HepG2 (cell line): Measurements from ENCODE around the gene CALML5. TPM values are rescaled to one million over a fixed set of nuclear protein-coding genes. Genes with fewer than 3 reads are reported as not detected.

Experiments
- ATAC-seq: fragments of 200-7000 bp; cut with Tn5 transposase; 3 replicates; pipeline ENCODE4 v1.9.1; 2020; ENCODE audit warnings: mild to moderate bottlenecking, moderate library complexity
- BruUV-seq: library from RNA; stranded (reverse); fragments of 400-500 nt; replicated peaks from 2 replicates; lab custom pipeline; 2021; lab: Mats Ljungman, UMichigan
- CTCF ChIA-PET: fragments of 300-600 bp; formaldehyde crosslinking; extraction: SDS; loops from one replicate; lab custom pipeline; 2021; ENCODE audit warnings: low total read pairs, inconsistent platforms, low intra/inter-chr PET ratio; lab: Yijun Ruan, JAX
- POLR2A ChIA-PET: fragments of 350-600 bp; sonication (Branson Sonifier 250); formaldehyde crosslinking; loops from one replicate; lab custom pipeline; 2020; ENCODE audit warnings: antibody characterized with exemption, inconsistent platforms; lab: Yijun Ruan, JAX
- DNase-seq: peaks from one replicate; pipeline ENCODE4 v3.0.0-alpha.2; 2015; ENCODE audit warnings: low spot score
- FAIRE-seq: peaks from 3 replicates; lab custom pipeline; 2011; peaks lifted over from hg19 to GRCh38; lab: Jason Lieb, UNC
- H2AFZ ChIP-seq: one replicate; pipeline ENCODE4 v1.6.1; 2011; ENCODE audit warnings: low read length, inconsistent platforms
- H3K27ac ChIP-seq: fragments of 300-600 bp; 3 replicates; pipeline ENCODE4 v1.8.0; 2011; ENCODE audit warnings: mixed run types, mild to moderate bottlenecking, mixed read lengths, low read length, inconsistent platforms; ENCODE audit not compliant: insufficient read depth; ENCODE audit errors: extremely low read length
- H3K27me3 ChIP-seq, 2 experiments: fragments of 200-600 bp in 1 of 2; 2 replicates in 1 of 2; 3 replicates in 1 of 2; pipeline versions ENCODE4 v1.6.0 to v1.8.0; 2011; ENCODE audit warnings: low read length in 2 of 2, mild to moderate bottlenecking in 2 of 2, moderate library complexity in 2 of 2, inconsistent platforms in 1 of 2; ENCODE audit not compliant: insufficient read depth in 2 of 2, control insufficient read depth in 1 of 2
- H3K36me3 ChIP-seq, 2 experiments: fragments of 200-600 bp in 1 of 2; replicated peaks in 1 of 2; 2 replicates in 1 of 2; 3 replicates in 1 of 2; pipeline versions ENCODE4 v1.5.1 to v1.8.0; 2011; ENCODE audit warnings: low read length in 2 of 2, inconsistent platforms in 1 of 2; ENCODE audit not compliant: insufficient read depth in 2 of 2, control insufficient read depth in 1 of 2
- H3K4me1 ChIP-seq: 2 replicates; pipeline ENCODE4 v1.5.1; 2012; ENCODE audit warnings: low read length, inconsistent platforms; ENCODE audit not compliant: insufficient read depth
- H3K4me2 ChIP-seq: 2 replicates; pipeline ENCODE4 v1.6.0; 2011; ENCODE audit warnings: low read depth, low read length, inconsistent platforms
- H3K4me3 ChIP-seq, 3 experiments: fragments of 200-600 bp in 1 of 3; sonication (generic), shearing (Covaris generic) in 1 of 3; replicated peaks in 1 of 3; 2 replicates each; pipeline ENCODE4 v1.5.1; 2011 to 2016; ENCODE audit warnings: low read length in 3 of 3, inconsistent platforms in 2 of 3, low read depth in 2 of 3, mild to moderate bottlenecking in 2 of 3, control low read depth in 1 of 3, mixed read lengths in 1 of 3; ENCODE audit not compliant: insufficient read depth in 1 of 3
- H3K79me2 ChIP-seq: one replicate; pipeline ENCODE4 v1.6.1; 2011; ENCODE audit warnings: low read length, inconsistent platforms; ENCODE audit not compliant: insufficient read depth
- H3K9ac ChIP-seq: 2 replicates; pipeline ENCODE4 v1.6.0; 2011; ENCODE audit warnings: mild to moderate bottlenecking, low read depth, low read length, inconsistent platforms; ENCODE audit not compliant: insufficient read depth
- H3K9me3 ChIP-seq: 2 replicates; pipeline ENCODE4 v1.5.1; 2012; ENCODE audit warnings: mild to moderate bottlenecking, low read length
- H4K20me1 ChIP-seq: 2 replicates; pipeline ENCODE4 v1.6.0; 2011; ENCODE audit warnings: inconsistent platforms, mild to moderate bottlenecking, low read length, moderate library complexity; ENCODE audit not compliant: insufficient read depth
- CBX2 ChIP-seq, 2 experiments: fragments of 200-600 bp in 1 of 2; sonication (generic); formaldehyde crosslinking in 1 of 2; IDR thresholded peaks; 2 replicates each; pipeline versions ENCODE4 v1.7.0 to v1.8.1; 2018 to 2022; ENCODE audit warnings: low read depth in 2 of 2, low read length in 1 of 2, mild to moderate bottlenecking in 1 of 2, missing genetic modification reagents in 1 of 2
- CREM ChIP-seq, 2 experiments: sonication (generic) in 1 of 2; formaldehyde crosslinking in 1 of 2; IDR thresholded peaks; 2 replicates each; pipeline versions ENCODE4 v1.4.0 to v1.6.1; 2016 to 2020; ENCODE audit warnings: antibody characterized with exemption in 1 of 2, mild to moderate bottlenecking in 1 of 2, missing genetic modification reagents in 1 of 2
- KDM6A ChIP-seq: IDR thresholded peaks from 2 replicates; pipeline ENCODE4 v1.6.1; 2016; ENCODE audit warnings: low read depth
- MYNN ChIP-seq: sonication (generic); formaldehyde crosslinking; IDR thresholded peaks from 2 replicates; pipeline ENCODE4 v1.4.0; 2020; ENCODE audit warnings: mild to moderate bottlenecking, low read depth, missing genetic modification reagents
- ZNF557 ChIP-seq: sonication (generic); formaldehyde crosslinking; IDR thresholded peaks from 2 replicates; pipeline ENCODE4 v1.4.0; 2020; ENCODE audit warnings: missing genetic modification reagents
- ZNF563 ChIP-seq: sonication (generic); formaldehyde crosslinking; IDR thresholded peaks from 2 replicates; pipeline ENCODE4 v1.8.0; 2022; ENCODE audit warnings: mild to moderate bottlenecking, moderate library complexity, missing genetic modification reagents
- ZNF7 ChIP-seq: IDR thresholded peaks from 2 replicates; pipeline ENCODE4 v1.6.1; 2016; ENCODE audit warnings: missing biosample characterization, missing genetic modification reagents
- WGBS: methylation state at CpG from one replicate; pipeline ENCODE4 v1.1.6; 2017; ENCODE audit warnings: low lambda C conversion rate; 5-methylcytosine and 5-hydroxymethylcytosine counted together
- in situ Hi-C: cut with HindIII; loops from 2 replicates; pipeline ENCODE4 v1.10.0; 2017; ENCODE audit warnings: low pct_unique_long_range_greater_than_20kb; ENCODE audit not compliant: extremely low pct_ligation_motif_present
- intact Hi-C: fragments of 100-400 bp; cut with micrococcal nuclease; formaldehyde crosslinking; loops from one replicate; pipeline ENCODE4 v1.10.0; 2022; ENCODE audit not compliant: unreplicated experiment
- polyA plus RNA-seq, 8 experiments: library from polyadenylated mRNA; depleted of rRNA in 3 of 8; stranded (reverse) in 7 of 8; unstranded in 1 of 8; fragments of >200 nt; fragmentation: Illumina TruSeq in 4 of 8; extraction: Trizol in 4 of 8; gene quantifications; 2 replicates each; pipeline versions ENCODE4 v1.2.1 to v1.2.3, GENCODE V29; 2011 to 2016; ENCODE audit warnings: low read depth in 4 of 8, missing spikeins in 1 of 8, mixed read lengths in 1 of 8; ENCODE audit not compliant: insufficient read depth in 1 of 8
- total RNA-seq, 5 experiments: library from RNA; depleted of rRNA; stranded (reverse); fragments of >200 nt; fragmentation: Illumina TruSeq; extraction: Trizol; gene quantifications; 2 replicates each; pipeline ENCODE4 v1.2.3, GENCODE V29; 2016; ENCODE audit warnings: low read depth in 1 of 5
- TF ChIP-seq, protein P1 (sequence below): conservative IDR thresholded peaks from 2 replicates; pipeline ENCODE4 v1.6.1; 2018; ENCODE audit warnings: missing genetic modification reagents
- TF ChIP-seq, protein P2 (sequence below): sonication (generic); formaldehyde crosslinking; IDR thresholded peaks from 2 replicates; pipeline ENCODE4 v1.4.0; 2020; ENCODE audit warnings: missing genetic modification reagents
- TF ChIP-seq, protein P3 (sequence below): sonication (generic); formaldehyde crosslinking; IDR thresholded peaks from 2 replicates; pipeline ENCODE4 v1.8.1; 2022; ENCODE audit warnings: mild to moderate bottlenecking, missing genetic modification reagents

CALML5 gene
- total and polyA plus RNA-seq, 2 of the 13 experiments (the other 11 are each of a cell fraction or from before 2014, with no cell fraction given) = not detected

DNA sequence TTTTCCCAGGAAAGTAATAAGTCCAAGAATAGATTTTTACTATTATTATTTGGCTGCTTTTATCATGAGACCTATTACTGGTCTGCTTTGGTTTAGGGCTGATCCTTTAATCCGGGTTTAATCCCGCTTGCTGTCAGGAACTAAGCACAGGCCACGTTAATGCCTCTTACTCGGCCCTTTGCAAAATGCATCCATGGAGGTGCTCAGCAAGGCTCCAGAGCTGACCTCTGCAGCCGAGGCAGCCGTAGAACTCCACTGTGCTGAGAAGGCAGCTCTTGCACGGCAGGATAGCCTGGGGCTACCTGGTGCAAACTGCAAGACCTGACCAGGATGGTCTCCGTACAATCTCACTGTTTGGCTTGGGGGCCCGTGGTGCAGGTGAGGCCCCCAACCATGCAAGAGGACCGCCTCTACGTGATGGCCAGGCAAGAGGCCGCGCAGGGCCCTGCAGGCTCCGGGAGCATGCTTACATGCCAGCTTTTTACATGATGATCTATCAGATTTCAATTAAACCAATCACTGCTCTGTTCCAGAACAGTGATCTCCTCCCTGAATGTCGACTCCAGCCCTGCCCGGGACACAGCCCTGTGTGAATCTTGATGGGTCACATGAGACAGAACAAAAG lies 15.0 kb upstream of the CALML5 start (continued):
- TF ChIP-seq, protein P1, sequence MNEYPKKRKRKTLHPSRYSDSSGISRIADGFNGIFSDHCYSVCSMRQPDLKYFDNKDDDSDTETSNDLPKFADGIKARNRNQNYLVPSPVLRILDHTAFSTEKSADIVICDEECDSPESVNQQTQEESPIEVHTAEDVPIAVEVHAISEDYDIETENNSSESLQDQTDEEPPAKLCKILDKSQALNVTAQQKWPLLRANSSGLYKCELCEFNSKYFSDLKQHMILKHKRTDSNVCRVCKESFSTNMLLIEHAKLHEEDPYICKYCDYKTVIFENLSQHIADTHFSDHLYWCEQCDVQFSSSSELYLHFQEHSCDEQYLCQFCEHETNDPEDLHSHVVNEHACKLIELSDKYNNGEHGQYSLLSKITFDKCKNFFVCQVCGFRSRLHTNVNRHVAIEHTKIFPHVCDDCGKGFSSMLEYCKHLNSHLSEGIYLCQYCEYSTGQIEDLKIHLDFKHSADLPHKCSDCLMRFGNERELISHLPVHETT (CRISPR knock-in tag) = no peak

DNA sequence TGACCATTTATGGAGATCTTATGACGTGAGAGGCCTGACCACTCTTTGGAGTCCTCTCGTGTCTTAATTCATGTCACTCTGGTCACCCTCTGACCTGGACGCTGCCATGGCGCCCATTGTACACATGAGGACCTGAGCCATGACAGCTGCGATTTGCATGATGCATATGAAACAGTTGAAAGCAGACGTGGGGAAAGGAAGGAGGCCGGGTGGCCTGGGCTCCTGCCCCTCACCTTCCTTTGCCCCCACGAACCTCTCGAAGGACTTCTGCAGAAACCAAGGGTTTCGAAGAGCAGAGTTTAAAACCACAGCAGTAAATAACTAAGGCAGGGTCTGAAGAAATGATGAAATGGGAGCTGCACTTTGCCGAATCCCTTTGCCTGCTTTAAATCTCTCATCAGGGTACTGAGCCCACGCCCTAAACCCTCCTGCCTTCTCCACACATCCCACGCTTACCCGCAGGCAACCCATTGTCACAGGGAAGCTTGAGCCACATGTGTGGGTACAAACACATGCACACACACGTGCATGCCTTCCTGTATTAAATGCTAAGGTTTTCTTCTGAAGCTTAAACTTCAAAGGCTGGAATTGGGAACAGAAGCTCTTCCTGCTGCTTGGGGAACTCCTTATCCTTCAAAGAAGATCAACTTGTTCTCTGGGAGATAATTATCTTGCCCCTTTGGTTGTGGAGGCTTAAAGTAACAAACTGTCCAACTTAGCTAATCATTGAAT lies 13.7 kb upstream of the CALML5 start:
- no peak for ATAC-seq
- Histone ChIP-seq H3K9ac (no peak overlapping the region), H3K79me2 (no peaks in the 10 kb centered on the region), H4K20me1 (no peaks in the 10 kb centered on the region), H3K4me3 (no peak overlapping the region), H3K36me3 (no peaks in the 10 kb centered on the region), H3K4me2 (no peak overlapping the region), H3K4me1 (peaks cover 40% of the 10 kb centered on the region), H3K27me3 (peaks cover 2 to 14% of the 10 kb centered on the region in 2 experiments; a peak in 3 of 5 replicates), H3K27ac (no peak overlapping the region), H3K9me3 (no peaks in the 10 kb centered on the region), H2AFZ (no peak overlapping the region)
- POLR2A ChIA-PET = no interaction called here
- intact Hi-C loops = loop anchor here (10.0 kb wide), 1 partner anchor 68 kb away; no protein-coding TSS in a partner anchor
- CTCF ChIA-PET = no interaction called here
- 82% methylated on average over 15 of the region's 15 CpGs for WGBS
- FAIRE-seq = no peak
- no peak for DNase-seq
- TF ChIP-seq ZNF557 (CRISPR knock-in tag) = no peak
- in situ Hi-C loops = no loop called here
- BruUV-seq = no TSS peak

DNA sequence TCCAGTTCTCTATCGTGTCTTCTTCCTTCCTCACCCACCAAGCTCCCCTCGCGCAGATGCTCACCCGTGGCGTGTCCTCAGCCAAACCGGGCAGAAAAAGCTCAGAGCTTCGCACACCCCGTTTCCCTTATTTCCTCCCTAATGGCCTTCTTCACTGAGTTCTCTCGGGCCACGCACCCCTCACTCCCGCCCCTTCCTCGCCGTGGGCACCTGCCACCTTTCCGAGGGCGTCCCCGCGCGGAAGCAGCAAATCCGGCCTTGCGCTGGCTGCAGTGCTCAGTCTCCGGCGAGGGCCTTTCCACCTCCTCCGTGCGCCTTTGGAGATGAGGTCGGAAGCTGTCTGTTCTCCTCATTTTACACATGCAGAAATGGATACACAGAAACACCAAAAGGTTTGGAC lies 13.0 kb upstream of the CALML5 start:
- Histone ChIP-seq H3K27me3 (peaks cover 5 to 21% of the 10 kb centered on the region in 2 experiments; a peak in 3 of 5 replicates), H3K9ac (no peak overlapping the region), H3K27ac (no peak overlapping the region), H3K4me2 (no peak overlapping the region), H2AFZ (no peak overlapping the region), H4K20me1 (no peaks in the 10 kb centered on the region), H3K36me3 (no peaks in the 10 kb centered on the region), H3K4me3 (no peak overlapping the region), H3K79me2 (no peaks in the 10 kb centered on the region), H3K4me1 (peaks cover 40% of the 10 kb centered on the region), H3K9me3 (no peaks in the 10 kb centered on the region)
- WGBS = 84% methylated on average over 25 of the region's 25 CpGs
- FAIRE-seq (no peak), DNase-seq (no peak), ATAC-seq (no peak)
- intact Hi-C loops (loop anchor here (10.0 kb wide), 1 partner anchor 68 kb away; no protein-coding TSS in a partner anchor), in situ Hi-C loops (no loop called here)
- ChIA-PET CTCF (no interaction called here), POLR2A (no interaction called here)
- no TSS peak for BruUV-seq
- TF ChIP-seq, protein P2, sequence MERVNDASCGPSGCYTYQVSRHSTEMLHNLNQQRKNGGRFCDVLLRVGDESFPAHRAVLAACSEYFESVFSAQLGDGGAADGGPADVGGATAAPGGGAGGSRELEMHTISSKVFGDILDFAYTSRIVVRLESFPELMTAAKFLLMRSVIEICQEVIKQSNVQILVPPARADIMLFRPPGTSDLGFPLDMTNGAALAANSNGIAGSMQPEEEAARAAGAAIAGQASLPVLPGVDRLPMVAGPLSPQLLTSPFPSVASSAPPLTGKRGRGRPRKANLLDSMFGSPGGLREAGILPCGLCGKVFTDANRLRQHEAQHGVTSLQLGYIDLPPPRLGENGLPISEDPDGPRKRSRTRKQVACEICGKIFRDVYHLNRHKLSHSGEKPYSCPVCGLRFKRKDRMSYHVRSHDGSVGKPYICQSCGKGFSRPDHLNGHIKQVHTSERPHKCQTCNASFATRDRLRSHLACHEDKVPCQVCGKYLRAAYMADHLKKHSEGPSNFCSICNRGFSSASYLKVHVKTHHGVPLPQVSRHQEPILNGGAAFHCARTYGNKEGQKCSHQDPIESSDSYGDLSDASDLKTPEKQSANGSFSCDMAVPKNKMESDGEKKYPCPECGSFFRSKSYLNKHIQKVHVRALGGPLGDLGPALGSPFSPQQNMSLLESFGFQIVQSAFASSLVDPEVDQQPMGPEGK (CRISPR knock-in tag) = no peak
- TF ChIP-seq ZNF563 (CRISPR knock-in tag) = no peak
- TF ChIP-seq KDM6A (CRISPR knock-in tag) = no peak
- TF ChIP-seq CREM (IDR thresholded peaks at IDR 0.05) = no peak
- TF ChIP-seq CREM (CRISPR knock-in tag; IDR thresholded peaks at IDR 0.05) = no peak
- no peak for TF ChIP-seq CBX2 (IDR thresholded peaks at IDR 0.05; ENCODE audit: low read depth, low read length)
- TF ChIP-seq CBX2 (CRISPR knock-in tag; IDR thresholded peaks at IDR 0.05; ENCODE audit: low read depth) = no peak
- TF ChIP-seq MYNN = no peak
- TF ChIP-seq, protein P3, sequence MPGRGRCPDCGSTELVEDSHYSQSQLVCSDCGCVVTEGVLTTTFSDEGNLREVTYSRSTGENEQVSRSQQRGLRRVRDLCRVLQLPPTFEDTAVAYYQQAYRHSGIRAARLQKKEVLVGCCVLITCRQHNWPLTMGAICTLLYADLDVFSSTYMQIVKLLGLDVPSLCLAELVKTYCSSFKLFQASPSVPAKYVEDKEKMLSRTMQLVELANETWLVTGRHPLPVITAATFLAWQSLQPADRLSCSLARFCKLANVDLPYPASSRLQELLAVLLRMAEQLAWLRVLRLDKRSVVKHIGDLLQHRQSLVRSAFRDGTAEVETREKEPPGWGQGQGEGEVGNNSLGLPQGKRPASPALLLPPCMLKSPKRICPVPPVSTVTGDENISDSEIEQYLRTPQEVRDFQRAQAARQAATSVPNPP = no peak
- TF ChIP-seq ZNF7 (CRISPR knock-in tag) = no peak
